LNCAP (cell line): ENCODE results near the gene PARVG.

ENCODE experiments used
- CTCF ChIP-seq: fragments of 450-650 bp; IDR thresholded peaks from 2 replicates; pipeline ENCODE4 v1.5.1; 2017; ENCODE audit warnings: mild to moderate bottlenecking

The PARVG gene

GRCh38 chr22:44206330-44206645, 25.6 kb downstream of the PARVG start:
- no peak for TF ChIP-seq CTCF

- no peak for TF ChIP-seq CTCF
Measured at GRCh38 chr22:44206696-44207095, 26.0 kb downstream of the PARVG start.

GRCh38 chr22:44207173-44207980, 26.7 kb downstream of the PARVG start:
- TF ChIP-seq CTCF = no peak

- TF ChIP-seq CTCF = no peak
Measured at GRCh38 chr22:44207981-44208317, 27.2 kb downstream of the PARVG start.

- no peak for TF ChIP-seq CTCF
Measured at GRCh38 chr22:44209343-44209742, 28.6 kb downstream of the PARVG start.

GRCh38 chr22:44210722-44211121, 30.0 kb downstream of the PARVG start:
- TF ChIP-seq CTCF = no peak

- TF ChIP-seq CTCF = no peak
Measured at GRCh38 chr22:44211256-44211945, 30.7 kb downstream of the PARVG start.
